ENCODE results near the gene ATP6V0A1.
"Not testable (repeated sequence)": the region's sequence is repeated elsewhere in the genome, so short reads cannot be mapped to it uniquely, and the experiment has no call there.

DNA sequence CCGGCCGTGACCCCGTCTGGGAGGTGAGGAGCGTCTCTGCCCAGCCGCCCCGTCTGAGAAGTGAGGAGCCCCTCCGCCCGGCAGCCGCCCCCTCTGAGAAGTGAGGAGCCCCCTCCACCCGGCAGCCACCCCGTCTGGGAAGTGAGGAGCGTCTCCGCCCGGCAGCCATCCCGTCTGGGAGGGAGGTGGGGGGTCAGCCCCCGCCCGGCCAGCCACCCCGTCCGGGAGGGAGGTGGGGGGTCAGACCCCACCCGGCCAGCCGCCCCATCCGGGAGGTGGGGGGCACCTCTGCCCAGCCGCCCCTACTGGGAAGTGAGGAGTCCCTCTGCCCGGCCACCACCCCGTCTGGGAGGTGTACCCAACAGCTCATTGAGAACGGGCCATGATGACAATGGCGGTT lies 9.5 kb upstream of the ATP6V0A1 start:
- TF ChIP-seq EP300, POLR2A (IDR thresholded peaks at IDR 0.05): not testable (repeated sequence)

Measured in suprapubic skin (tissue), 2 donors.